H1 (cell line): Measurements from ENCODE around the gene FOXN1.

Experiments used
- ATF3 ChIP-seq: IDR thresholded peaks from 2 replicates; pipeline ENCODE4 v1.6.1; 2011; ENCODE audit warnings: low read depth, mild to moderate bottlenecking, low read length; ENCODE audit not compliant: insufficient read depth
- CEBPB ChIP-seq: IDR thresholded peaks from 2 replicates; pipeline ENCODE4 v1.6.1; 2012; ENCODE audit warnings: low read depth, low read length
- EGR1 ChIP-seq: IDR thresholded peaks from 2 replicates; pipeline ENCODE4 v1.6.1; 2011; ENCODE audit warnings: low read depth, low read length, borderline replicate concordance
- EP300 ChIP-seq, 2 experiments: IDR thresholded peaks; 1 replicate in 1 of 2; 2 replicates in 1 of 2; pipeline ENCODE4 v1.6.1; 2011 to 2012; ENCODE audit warnings: low read depth in 2 of 2, low read length in 2 of 2, mild to moderate bottlenecking in 2 of 2, borderline replicate concordance in 1 of 2, inconsistent platforms in 1 of 2, moderate library complexity in 1 of 2
- EZH2 ChIP-seq: fragments of 200-600 bp; sonication (generic); IDR thresholded peaks from 2 replicates; pipeline ENCODE4 v1.7.1; 2012; ENCODE audit warnings: low read depth, mild to moderate bottlenecking, moderate library complexity, low read length, inconsistent platforms; ENCODE audit not compliant: severe bottlenecking
- POLR2AphosphoS5 ChIP-seq: IDR thresholded peaks from 2 replicates; pipeline ENCODE4 v1.6.1; 2011; ENCODE audit warnings: low read depth, low read length
- TAF1 ChIP-seq: IDR thresholded peaks from 2 replicates; pipeline ENCODE4 v1.6.1; 2011; ENCODE audit warnings: mild to moderate bottlenecking, low read depth, low read length
- TEAD4 ChIP-seq: IDR thresholded peaks from 2 replicates; pipeline ENCODE4 v1.6.1; 2012; ENCODE audit warnings: low read depth, low read length, inconsistent platforms, mixed read lengths
- ZNF274 ChIP-seq: IDR thresholded peaks from 2 replicates; pipeline ENCODE4 v1.7.0; 2012; ENCODE audit warnings: low read length, borderline replicate concordance; ENCODE audit errors: extremely low read depth
- TF ChIP-seq, protein P1 (sequence below), 3 experiments: IDR thresholded peaks; 1 replicate in 2 of 3; 2 replicates in 1 of 3; pipeline versions ENCODE4 v1.5.1 to v1.6.1; 2011; ENCODE audit warnings: low read length in 3 of 3, mild to moderate bottlenecking in 3 of 3, inconsistent platforms in 2 of 3, low read depth in 1 of 3, moderate library complexity in 1 of 3; ENCODE audit not compliant: insufficient read depth in 1 of 3; ENCODE audit errors: control extremely low read depth in 1 of 3

- TF ChIP-seq TAF1, result no peak
- no peak for TF ChIP-seq EGR1
- no peak for TF ChIP-seq EZH2
- TF ChIP-seq, protein P1, sequence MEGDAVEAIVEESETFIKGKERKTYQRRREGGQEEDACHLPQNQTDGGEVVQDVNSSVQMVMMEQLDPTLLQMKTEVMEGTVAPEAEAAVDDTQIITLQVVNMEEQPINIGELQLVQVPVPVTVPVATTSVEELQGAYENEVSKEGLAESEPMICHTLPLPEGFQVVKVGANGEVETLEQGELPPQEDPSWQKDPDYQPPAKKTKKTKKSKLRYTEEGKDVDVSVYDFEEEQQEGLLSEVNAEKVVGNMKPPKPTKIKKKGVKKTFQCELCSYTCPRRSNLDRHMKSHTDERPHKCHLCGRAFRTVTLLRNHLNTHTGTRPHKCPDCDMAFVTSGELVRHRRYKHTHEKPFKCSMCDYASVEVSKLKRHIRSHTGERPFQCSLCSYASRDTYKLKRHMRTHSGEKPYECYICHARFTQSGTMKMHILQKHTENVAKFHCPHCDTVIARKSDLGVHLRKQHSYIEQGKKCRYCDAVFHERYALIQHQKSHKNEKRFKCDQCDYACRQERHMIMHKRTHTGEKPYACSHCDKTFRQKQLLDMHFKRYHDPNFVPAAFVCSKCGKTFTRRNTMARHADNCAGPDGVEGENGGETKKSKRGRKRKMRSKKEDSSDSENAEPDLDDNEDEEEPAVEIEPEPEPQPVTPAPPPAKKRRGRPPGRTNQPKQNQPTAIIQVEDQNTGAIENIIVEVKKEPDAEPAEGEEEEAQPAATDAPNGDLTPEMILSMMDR (IDR thresholded peaks at IDR 0.05; ENCODE audit: control extremely low read depth in 1 of 3, insufficient read depth in 1 of 3, low read depth in 1 of 3, low read length in 3 of 3), result no peak
- TF ChIP-seq POLR2AphosphoS5, result no peak
- no peak for TF ChIP-seq ZNF274
- TF ChIP-seq TEAD4, result no peak
- TF ChIP-seq EP300 (IDR thresholded peaks at IDR 0.05; ENCODE audit: borderline replicate concordance in 1 of 2, low read depth in 2 of 2, low read length in 2 of 2), result no peak
- no peak for TF ChIP-seq CEBPB
- TF ChIP-seq ATF3, result no peak
Observed at GRCh38 chr17:28482551-28483199, 23.5 kb upstream of the FOXN1 start.
